ENCODE results near the gene C20orf202.
"Not testable (repeated sequence)": the region's sequence is repeated elsewhere in the genome, so short reads cannot be mapped to it uniquely, and the experiment has no call there.

The C20orf202 gene

DNA sequence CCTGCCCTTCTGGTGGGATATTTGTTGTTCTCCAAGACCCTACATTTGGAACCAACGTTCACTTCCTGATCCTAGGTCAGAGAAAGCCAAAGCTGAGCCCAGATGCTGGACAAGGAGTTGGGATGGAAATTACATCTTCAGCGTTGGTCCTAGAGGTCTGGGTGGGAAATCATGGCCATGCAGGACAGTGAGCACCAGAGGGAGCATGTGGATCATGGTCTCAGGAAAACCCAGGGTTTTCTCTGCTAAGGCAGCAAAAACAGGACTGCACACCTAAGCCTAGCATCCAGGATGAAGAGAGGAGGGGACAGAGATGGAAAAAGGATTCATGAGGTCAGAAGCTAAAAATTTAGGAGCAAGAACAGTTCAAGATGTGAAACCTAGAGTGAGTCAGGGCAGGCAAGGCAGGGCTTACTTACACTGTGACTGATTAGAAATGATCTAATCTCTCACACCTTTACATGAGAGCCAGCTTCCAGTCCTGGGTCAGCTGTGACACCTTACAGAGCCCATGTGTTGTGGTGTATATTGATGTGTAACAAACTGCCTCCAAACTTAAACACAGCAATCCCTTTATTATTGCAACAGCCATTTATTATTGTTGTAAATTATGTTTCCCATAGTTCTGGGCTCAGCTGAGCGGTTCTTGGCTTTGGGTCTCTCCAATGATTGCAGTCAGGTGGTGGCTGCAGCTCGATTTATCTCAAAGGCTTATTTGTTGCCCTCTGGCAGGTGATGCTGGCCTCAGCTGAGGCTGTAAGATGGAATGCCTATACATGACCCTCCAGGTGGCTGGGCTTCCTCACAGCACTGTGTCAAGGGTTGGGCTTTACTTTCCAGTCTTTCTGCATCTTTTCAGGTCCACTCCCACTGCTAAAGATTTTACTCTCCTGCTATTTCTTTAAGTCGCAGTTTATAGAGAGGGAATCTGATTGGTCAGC lies 6.5 kb downstream of the C20orf202 start:
- Mint-ChIP-seq H3K4me3 (no peak overlapping the region), H3K27me3 (no peaks in the 10 kb centered on the region), H3K27ac (no peak overlapping the region), H3K9me3 (no peaks in the 10 kb centered on the region), H3K36me3 (ENCODE audit: low read depth) (no peaks in the 10 kb centered on the region), H3K4me1 (ENCODE audit: low read depth) (peaks cover 18% of the 10 kb centered on the region)
- no peak for DNase-seq

DNA sequence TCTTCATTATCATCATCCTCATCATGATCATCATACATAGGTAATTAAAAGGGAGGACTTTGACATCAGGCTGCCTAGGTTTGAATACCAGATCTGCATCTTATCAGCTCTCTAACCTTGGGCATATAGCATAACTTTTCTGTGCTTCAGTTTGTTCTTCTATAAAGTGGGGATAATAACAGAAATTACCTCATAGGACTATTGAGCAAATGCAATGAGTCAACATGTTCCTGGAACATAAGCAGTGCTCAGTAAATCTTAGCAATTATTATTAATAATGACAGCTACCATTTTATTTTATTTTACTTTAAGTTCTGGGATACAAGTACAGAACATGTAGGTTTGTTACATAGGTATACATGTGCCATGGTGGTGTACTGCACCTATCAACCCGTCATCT lies 7.2 kb downstream of the C20orf202 start:
- Mint-ChIP-seq H3K27ac (no peak overlapping the region), H3K36me3 (ENCODE audit: low read depth) (no peaks in the 10 kb centered on the region), H3K9me3 (no peaks in the 10 kb centered on the region), H3K4me1 (ENCODE audit: low read depth) (peaks cover 26% of the 10 kb centered on the region), H3K27me3 (no peaks in the 10 kb centered on the region), H3K4me3 (no peak overlapping the region)
- no peak for DNase-seq

DNA sequence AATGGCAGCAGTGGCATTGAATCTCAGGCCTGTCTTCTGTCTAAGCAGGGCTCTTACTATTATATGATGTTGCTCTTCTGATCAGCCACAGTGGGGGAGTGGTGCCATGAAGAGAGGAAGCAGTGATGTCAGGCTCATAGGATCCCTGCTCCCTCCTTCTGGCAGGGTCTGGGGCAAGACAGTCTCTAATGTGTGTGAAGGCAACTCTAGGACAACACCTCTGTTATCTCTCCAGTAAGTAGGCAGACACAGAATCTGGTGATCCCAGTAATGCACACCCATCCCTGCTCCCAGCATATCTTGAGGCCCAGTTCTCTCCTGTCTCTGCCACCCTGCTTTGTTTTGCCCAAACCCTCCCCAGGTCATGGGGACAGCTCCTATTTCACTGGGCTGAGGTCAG lies 8.8 kb downstream of the C20orf202 start:
- no peak for DNase-seq
- Mint-ChIP-seq H3K9me3 (no peaks in the 10 kb centered on the region), H3K4me3 (no peak overlapping the region), H3K27me3 (no peaks in the 10 kb centered on the region), H3K36me3 (ENCODE audit: low read depth) (no peaks in the 10 kb centered on the region), H3K4me1 (ENCODE audit: low read depth) (peaks cover 40% of the 10 kb centered on the region), H3K27ac (no peak overlapping the region)

DNA sequence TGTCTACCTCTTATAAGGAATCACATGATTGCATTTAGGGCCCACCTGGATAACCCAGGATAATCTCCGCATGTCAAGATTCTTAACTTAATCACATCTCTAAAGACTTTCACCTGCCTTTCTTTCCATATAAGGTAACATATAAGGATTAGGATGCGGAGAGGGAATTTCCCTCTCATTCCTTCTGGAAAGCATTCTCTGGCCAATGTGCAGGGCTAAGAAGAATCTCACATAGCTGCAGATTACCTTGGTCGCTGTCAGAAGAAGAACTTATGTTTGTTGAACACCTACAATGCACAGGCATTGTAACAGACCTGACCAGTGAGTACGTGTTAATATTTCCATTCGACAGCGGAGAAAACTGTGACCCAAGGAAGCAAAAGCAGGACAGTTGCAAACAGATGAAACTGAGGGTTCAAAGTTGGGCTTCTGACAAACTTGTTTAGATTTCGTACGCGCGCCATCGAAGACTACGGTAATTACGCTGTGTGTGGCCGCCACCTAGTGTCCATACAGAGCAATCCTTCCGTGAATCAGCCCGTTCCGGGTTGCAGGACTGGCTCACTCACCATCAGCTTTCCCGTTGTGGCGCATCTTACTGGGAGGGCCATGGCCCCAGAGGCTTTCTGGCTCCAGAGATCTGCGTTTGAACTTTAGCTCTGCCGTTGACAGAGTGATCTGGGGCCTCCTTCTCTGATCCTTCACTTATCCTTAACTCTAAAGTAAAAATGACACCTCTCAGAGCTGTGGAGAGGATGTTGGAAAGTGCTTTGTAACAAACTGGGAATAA lies 9.5 kb downstream of the C20orf202 start:
- peaks cover 45% of the 10 kb centered on the region for H3K4me1 Mint-ChIP-seq (ENCODE audit: low read depth)
- H3K27ac Mint-ChIP-seq = no peak overlapping the region
- no peaks in the 10 kb centered on the region for H3K36me3 Mint-ChIP-seq (ENCODE audit: low read depth)
- no peaks in the 10 kb centered on the region for H3K9me3 Mint-ChIP-seq
- DNase-seq = peak; percentile 73
- no peaks in the 10 kb centered on the region for H3K27me3 Mint-ChIP-seq
- H3K4me3 Mint-ChIP-seq = no peak overlapping the region

DNA sequence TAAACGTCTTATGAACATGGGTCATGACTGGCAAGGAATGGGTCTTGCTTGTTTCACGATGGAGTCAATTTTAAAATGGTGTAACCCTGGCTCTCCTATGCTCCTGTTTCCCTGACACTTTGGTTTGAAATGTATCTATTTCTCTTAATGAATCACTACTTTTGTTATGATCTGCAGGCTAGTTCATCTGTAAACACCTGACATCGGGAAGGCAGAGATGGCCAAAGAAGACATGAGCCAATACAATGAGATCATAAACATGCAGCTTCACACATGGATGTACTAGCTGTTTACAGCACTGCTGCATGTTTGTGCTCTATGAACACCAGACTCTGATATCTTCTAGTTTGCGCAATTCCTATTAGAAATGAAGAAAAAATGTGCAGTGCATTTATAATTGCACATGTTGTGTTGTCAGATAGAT lies 11.6 kb downstream of the C20orf202 start:
- no peak for DNase-seq
- H3K9me3 Mint-ChIP-seq = no peaks in the 10 kb centered on the region
- H3K27me3 Mint-ChIP-seq = no peaks in the 10 kb centered on the region
- H3K4me1 Mint-ChIP-seq (ENCODE audit: low read depth) = peaks cover 45% of the 10 kb centered on the region
- no peak overlapping the region for H3K4me3 Mint-ChIP-seq
- peak overlapping the region; percentile 96 for H3K27ac Mint-ChIP-seq
- no peaks in the 10 kb centered on the region for H3K36me3 Mint-ChIP-seq (ENCODE audit: low read depth)

DNA sequence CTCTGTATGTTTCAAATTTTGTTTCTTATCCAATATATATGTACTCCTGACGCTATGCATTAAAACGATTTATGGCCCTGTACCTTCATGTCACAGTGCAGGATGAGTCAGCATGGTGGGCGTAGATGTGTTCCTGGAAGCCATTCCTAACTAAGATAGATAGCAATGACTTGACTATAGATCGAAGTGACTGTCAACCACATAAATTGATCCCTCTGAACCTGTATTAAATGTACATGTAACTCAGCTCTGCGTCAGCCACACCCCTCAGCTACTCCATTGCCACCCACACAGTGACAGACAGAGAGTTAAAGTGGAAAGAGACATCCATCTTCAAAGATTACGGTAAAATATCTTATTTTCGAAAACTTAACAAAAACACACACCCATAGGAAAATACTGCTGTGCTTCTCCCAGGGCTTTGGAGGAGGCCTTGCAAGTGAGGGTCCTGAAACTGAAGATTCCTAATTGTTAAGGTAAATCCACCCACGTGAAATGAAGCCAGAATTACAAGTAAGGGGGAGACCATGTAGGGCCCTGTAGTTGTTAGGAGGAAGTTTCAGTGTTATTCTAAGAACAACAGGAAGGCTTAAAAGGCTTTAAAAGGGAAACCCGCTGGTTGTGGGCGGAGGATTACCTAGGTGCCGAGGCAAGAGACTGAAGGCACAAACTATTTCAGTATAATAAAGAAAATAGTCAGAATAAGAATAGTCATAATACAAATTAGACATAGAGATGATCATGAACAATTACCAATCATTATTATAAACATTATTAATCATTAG lies 12.3 kb downstream of the C20orf202 start:
- DNase-seq = peak; percentile 51
- no peaks in the 10 kb centered on the region for H3K36me3 Mint-ChIP-seq (ENCODE audit: low read depth)
- H3K4me1 Mint-ChIP-seq (ENCODE audit: low read depth) = peaks cover 45% of the 10 kb centered on the region
- no peaks in the 10 kb centered on the region for H3K9me3 Mint-ChIP-seq
- H3K27me3 Mint-ChIP-seq = no peaks in the 10 kb centered on the region
- H3K27ac Mint-ChIP-seq = peak overlapping the region; percentile 96
- peak overlapping the region; percentile 59 for H3K4me3 Mint-ChIP-seq

DNA sequence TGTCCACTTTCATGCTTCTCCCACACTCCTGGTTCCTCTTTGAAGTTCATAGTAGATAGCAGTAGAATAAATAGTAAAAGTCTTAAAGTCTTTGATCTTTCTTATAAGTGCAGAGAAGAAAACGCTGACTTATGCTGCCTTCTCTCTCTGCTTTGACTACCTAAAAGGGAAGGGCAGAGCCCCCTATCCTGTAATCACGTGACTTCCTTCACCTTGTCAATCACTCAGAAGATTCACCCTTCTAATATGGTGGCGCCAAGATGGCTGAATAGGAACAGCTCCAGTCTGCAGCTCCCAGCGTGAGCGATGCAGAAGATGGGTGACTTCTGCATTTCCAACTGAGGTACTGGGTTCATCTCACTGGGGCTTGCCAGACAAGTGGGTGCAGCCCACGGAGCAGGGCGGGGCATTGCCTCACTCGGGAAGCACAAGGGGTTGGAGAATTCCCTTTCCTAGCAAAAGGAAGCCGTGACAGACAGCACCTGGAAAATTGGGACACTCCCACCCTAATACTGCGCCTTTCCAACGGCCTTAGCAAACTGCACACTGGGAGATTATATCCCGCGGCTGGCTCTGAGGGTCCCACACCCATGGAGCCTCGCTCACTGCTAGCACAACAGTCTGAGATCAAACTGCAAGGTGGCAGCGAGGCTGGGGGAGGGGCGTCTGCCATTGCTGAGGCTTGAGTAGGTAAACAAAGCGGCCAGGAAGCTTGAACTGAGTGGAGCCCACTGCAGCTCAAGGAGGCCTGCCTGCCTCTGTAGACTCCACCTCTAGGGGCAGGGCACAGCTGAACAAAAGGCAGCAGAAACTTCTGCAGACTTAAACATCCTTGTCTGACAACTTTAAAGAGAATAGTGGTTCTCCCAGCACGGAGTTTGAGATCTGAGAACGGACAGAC lies 13.5 kb downstream of the C20orf202 start:
- not testable (repeated sequence) for H3K9me3 Mint-ChIP-seq; DNase-seq; H3K27me3 Mint-ChIP-seq; H3K4me3 Mint-ChIP-seq; H3K36me3 Mint-ChIP-seq (ENCODE audit: low read depth)
- Mint-ChIP-seq H3K27ac (peak overlapping the region; percentile 36), H3K4me1 (ENCODE audit: low read depth) (peaks cover 45% of the 10 kb centered on the region)

DNA sequence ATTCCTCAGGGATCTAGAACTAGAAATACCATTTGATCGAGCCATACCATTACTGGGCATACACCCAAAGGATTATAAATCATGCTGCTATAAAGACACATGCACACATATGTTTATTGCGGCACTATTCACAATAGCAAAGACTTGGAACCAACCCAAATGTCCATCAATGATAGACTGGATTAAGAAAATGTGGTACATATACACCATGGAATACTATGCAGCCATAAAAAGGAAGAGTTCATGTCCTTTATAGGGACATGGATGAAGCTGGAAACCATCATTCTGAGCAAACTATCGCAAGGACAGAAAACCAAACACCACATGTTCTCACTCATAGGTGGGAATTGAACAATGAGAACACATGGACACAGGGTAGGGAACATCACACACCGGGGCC lies 19.5 kb downstream of the C20orf202 start:
- DNase-seq; H3K9me3 Mint-ChIP-seq; H3K27ac Mint-ChIP-seq; H3K4me3 Mint-ChIP-seq; H3K36me3 Mint-ChIP-seq (ENCODE audit: low read depth): not testable (repeated sequence)
- peaks cover 12% of the 10 kb centered on the region for H3K27me3 Mint-ChIP-seq
- H3K4me1 Mint-ChIP-seq (ENCODE audit: low read depth) = peaks cover 15% of the 10 kb centered on the region

DNA sequence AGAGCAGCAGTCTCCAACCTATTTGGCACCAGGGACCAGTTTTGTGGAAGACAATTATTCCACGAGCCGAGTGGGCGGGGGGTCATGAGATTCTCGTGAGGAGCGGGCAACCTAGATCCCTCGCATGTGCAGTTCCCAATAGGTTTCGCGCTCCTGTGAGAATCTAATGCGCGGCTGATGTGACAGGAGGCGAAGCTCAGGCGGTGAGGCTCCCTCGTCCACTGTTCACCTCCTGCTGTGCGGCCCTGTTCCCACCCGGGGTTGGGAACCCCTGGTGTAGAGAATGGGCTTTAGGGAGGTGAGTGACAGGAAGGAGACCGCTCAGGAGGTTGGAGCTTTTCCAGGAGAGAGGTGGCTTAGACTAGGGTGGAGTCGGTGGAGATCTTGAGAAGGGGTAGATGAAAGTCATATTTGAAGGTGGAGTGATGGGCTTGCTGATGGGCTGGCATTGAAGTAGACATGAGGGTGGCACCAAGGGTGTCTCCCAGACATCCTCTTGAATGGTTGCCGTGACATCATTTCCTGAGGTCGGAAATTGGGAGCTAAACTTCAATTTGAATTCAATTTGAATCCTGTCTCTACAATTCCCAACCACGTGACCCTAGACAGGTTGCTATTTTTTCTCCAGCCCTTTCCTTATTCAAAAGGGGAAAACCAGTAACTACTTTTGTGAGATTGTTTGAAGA lies 21.1 kb downstream of the C20orf202 start:
- H3K27me3 Mint-ChIP-seq = peaks cover 18% of the 10 kb centered on the region
- H3K9me3 Mint-ChIP-seq = peaks cover 6% of the 10 kb centered on the region
- no peak for DNase-seq
- no peak overlapping the region for H3K4me3 Mint-ChIP-seq
- no peak overlapping the region for H3K27ac Mint-ChIP-seq
- no peaks in the 10 kb centered on the region for H3K36me3 Mint-ChIP-seq (ENCODE audit: low read depth)
- H3K4me1 Mint-ChIP-seq (ENCODE audit: low read depth) = peaks cover 15% of the 10 kb centered on the region

DNA sequence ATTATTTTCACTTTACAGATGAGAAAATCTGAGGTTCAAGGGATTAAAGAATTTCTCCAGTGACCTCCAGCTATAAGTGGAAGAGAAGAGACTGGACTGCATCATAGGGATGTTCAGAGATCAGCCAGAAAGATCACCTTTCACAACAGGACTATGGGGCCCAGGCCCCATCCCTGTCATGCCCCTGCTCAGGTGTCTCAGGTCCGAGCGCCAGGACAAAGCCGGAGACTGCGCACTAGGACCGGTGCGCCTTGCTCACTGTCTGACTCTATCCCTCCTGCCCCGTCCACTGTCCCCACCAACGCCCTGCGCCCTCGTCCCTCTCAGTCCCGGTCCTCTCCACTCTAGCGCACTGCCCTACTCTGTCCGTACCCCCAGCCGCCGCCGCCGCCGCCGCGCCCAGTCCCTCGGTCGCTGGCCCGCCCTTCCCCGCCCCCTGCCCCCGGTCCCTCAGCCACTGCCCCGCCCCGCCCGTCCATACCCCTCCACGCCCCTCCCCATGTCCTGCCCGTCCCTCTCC lies 22.1 kb downstream of the C20orf202 start:
- no peak overlapping the region for H3K27ac Mint-ChIP-seq
- H3K9me3 Mint-ChIP-seq = peaks cover 6% of the 10 kb centered on the region
- H3K36me3 Mint-ChIP-seq (ENCODE audit: low read depth) = no peaks in the 10 kb centered on the region
- H3K4me3 Mint-ChIP-seq = peak overlapping the region; percentile 72
- peaks cover 24% of the 10 kb centered on the region for H3K27me3 Mint-ChIP-seq
- H3K4me1 Mint-ChIP-seq (ENCODE audit: low read depth) = peaks cover 15% of the 10 kb centered on the region
- no peak for DNase-seq

DNA sequence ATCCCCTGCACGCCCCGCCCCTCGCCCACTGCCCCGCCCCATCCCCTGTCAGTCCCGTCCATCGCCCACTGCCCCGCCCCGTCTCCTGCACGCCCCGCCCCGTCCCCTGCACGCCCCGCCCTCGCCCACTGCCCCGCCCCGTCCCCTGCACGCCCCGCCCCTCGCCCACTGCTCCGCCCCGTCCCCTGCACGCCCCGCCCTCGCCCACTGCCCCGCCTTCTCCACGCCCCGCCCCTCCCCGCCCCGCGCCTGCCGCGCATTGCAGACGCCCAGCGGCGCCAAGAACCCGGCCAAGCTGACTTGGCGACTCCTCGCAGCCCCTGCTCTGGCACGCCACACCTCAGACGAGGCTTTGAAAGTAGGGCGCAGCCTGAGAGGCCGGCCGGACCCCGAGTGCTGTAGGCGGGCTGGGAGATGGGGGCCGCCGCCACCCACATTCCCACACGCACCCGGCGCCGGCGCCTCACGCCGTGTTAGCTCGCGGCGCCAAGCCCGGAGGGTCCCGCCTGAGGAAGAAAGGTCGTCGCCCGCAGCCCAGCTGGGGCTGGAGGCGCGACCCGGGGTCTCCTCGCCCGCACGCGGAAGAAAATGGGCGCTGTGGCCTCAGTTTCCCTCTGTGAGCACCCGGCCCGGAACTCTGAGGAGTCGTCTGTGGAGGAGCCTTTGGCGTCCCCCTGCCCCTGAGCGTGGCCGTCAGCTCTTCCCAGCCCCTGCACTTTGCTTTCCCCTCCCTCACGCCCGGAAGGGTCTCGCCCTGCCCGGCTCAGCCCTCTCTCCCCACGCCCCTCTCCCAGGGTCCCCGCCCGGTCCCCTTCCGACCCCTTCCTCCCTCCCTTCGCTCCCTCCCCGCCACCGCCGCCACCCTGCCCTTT lies 22.8 kb downstream of the C20orf202 start, which contains the start of gene RAD21L1:
RAD21L1 (plus strand) TSS at position 262 of the 872 bp plus-strand sequence. CDS start 2,410 bp downstream, outside the sequence.
- H3K27ac Mint-ChIP-seq = peak within 1 kb of the TSS; percentile 37
- no peaks in the 10 kb centered on the region for H3K36me3 Mint-ChIP-seq (ENCODE audit: low read depth)
- H3K9me3 Mint-ChIP-seq = peaks cover 6% of the 10 kb centered on the region
- peak; percentile 83 for DNase-seq
- peaks cover 24% of the 10 kb centered on the region for H3K27me3 Mint-ChIP-seq
- peak within 1 kb of the TSS; percentile 79 for H3K4me3 Mint-ChIP-seq
- H3K4me1 Mint-ChIP-seq (ENCODE audit: low read depth) = peaks cover 15% of the 10 kb centered on the region

DNA sequence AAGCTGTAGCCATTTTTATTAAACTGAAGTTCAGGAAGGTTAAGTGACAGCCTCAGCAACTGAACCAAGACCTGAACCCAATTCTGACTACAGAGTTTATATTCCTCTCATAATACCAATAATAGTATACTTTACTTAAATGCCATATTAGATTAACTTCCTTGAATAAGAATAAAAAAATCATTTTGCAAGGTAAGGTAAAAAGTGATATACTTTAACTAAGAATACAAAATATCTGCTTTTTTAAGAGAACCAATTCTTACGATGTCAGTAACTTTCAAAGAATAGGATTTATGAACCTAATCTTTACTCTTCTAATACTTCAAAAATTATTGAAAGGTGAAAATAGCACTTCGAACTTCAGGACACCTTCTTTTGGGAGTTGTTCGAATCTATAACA lies 26.3 kb downstream of the C20orf202 start:
- Mint-ChIP-seq H3K27ac (no peak overlapping the region), H3K4me3 (no peak overlapping the region), H3K9me3 (peaks cover under 1% of the 10 kb centered on the region), H3K27me3 (peaks cover 24% of the 10 kb centered on the region), H3K4me1 (ENCODE audit: low read depth) (peaks cover 13% of the 10 kb centered on the region), H3K36me3 (ENCODE audit: low read depth) (no peaks in the 10 kb centered on the region)
- no peak for DNase-seq
